GM18873 (cell line): Measurements from ENCODE around the gene FHOD1.

ENCODE experiments used
- ATAC-seq: cut with Tn5 transposase; IDR thresholded peaks from one replicate; pipeline ENCODE4 v1.9.1; 2021; ENCODE audit warnings: mild to moderate bottlenecking, moderate library complexity, moderate number of reproducible peaks; ENCODE audit not compliant: unreplicated experiment, low FRiP score

Gene FHOD1

DNA sequence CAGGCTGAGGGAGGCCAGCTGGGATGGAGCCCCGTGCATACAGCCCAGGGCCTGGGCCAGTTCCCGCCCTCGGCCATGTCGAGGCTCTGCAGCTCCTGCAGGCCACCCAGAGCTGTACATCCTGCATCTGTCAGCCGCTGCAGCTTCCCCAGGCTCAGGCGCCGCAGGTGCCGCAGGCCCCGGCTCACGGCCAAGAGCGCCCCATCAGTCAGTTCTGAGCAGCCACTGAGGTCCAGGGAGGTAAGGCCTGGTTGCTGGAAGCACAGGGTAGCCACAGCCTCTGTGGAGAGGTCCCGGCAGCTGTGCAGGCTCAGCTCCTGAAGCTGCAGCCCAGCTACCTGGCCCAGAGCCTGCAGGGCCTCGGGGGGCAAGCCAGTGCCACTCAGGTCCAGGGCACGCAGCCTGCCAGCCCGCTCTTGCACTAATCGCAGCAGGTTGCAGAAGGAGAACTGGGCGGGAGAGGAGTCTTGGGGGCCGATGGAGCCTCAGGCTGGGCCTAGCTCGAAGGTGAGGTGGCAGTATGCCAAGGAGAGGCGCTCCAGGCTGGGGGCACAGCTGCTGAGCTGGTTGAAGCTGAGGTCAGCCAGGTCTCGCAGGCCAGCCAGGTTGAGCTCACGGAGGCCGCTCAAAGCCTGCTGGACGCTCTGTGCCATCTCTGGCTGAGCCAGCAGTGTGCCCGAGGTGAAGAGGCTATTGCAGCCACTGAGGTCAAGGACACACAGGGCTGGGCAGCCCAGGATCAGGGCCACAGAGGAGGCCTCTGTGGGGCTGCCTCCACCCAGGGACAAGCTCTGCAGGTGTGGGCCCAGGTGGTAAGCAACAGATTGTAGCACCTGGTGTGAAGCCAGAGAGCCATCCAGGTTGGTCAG is 37.0 kb downstream of the FHOD1 start:
- ATAC-seq = no peak

DNA sequence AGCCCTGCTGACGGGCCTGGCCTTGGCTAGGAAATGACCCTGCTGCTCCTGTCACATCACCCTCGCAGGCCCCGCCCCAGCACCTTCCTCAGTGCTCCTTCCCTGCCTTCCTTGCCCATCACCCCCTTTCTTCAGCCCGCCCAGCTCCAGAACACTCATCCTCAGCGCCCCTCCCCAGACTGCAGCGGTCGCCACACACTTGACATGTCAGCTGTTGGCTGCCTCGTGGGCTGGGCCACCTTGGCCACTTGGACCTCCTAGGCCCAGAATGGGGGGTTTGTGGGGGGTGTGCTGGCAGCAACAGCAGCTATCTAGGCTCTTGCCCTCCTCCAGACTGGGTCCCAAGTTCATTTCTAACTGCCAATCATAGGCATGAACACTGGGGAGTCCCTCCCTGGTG is 37.7 kb downstream of the FHOD1 start:
- ATAC-seq = no peak

DNA sequence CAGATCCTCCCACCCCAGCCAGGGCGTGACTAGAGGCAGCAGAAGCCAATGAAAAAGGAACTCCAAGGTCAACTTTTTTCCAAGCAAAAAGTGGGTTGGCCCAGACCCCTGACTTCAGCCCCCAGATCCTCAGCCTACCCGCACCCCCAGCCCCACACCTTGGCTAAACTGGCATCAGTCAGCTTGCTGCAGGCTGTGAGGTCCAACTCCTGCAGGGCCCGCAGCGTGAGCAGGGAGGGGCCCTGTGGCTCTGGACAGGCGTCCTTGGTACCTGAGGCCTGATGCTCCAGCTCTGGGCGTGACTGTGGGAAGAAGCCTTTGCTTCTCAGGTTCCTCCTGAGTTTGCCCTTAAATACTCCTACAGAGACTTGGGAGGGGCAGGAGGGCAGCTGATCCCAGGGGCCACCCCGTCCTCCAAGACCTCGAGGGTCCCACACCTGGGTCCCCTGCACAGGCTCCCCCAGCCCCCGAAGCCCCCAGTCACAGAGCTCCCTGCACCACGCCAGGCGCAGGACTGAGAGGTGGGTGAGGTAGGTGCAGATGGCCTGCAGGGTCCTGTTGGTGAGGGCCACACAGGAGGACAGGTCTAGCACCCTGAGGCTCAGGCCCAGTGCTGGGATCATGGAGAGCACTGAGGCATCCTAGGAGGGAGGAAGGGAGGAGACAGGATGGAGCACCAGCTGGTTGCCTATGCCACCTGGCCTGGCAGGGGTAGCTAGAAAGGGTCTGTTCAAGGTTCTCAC is 39.0 kb downstream of the FHOD1 start:
- ATAC-seq = no peak

DNA sequence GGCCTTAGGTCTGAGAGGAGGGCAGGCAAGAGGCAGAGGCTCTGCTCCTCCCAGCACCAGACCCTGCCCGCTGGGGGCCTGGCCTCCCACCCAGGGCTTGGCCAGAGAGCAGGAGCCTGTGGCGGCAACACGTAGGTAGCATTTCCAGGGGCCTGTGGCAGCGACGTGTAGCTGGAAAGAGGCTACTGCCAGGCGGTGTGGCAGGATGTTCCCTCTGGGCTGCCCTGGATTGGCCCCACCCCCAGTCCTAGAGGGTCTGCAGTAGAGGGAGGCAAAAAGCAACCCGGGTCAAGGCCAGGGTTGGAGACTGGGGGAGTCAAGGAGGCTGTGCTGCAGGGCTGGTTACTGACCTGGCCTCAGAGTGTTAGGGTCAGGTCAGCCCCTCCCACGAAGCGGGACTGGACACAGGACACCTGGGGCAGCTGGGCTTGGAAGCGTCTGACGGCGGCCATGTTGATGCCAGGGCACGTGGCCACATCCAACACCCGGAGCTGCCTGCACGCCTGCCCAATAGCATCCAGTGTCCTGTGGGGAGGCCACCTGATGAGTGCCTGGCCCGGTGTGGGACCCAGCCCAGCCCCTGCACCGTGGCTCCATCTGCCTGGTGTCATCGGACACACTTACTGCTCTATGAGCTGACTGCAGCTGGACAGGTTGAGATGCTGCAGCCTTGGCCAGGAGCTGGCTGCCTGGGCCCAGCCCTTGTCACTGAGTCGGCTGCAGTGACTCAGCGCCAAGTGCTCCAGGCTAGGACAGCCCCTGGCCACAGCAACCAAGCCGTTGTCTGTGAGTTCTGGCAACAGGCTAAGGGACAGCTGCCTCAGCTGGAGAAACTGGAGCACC is 39.8 kb downstream of the FHOD1 start:
- no peak for ATAC-seq

DNA sequence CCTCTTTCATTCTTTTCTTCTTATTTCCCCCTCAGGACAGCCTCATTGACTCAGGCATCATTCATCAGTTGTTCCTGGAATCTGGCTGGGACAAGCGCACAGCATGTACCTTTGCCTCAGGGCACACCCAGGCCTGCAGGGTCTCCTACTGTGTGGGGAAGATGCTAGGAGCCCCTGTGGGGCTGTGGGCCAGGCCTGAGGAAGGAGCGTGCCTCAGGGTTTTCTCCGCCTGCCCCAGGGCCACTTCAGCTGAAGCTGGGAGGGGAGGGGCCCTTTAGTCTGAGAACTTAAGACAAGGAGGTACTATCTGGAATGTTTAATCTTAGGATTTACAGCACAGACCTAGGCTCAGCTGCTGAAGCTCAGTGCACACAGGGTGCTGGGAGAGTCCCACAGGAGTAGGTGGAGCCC is 40.4 kb downstream of the FHOD1 start:
- no peak for ATAC-seq

DNA sequence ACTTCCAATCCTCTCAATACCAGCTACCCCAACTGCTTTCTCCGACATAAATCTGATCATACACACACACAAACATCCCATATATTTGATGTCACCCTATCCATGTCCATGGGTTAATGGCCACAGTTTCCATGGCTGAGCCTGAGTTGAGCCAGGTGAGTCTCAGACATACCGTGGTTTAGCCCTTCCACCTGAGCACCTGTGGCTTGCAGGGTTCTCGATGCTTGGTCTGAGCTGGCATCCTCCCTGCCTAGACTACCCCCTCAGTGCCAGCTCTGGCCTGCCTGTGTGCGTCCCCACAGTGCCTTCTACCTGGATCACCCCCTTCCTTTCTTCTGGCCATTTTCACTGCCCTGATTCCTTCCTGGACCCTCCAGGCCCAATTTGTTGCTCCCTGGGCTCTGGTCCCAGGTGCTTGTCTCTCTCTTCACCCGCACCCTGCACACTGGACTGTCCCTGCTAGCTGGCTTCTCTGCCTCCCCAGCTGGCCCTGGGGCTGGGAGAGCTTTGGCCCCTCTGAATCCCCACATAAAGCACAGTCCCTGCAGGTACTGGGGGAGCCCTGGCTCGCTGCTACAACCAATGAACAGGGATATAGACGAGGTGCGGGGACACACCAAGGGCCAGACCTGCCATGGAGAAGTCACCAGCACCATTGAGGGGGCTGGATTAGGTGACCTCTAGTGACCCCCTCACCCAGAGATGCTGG is 41.0 kb downstream of the FHOD1 start:
- no peak for ATAC-seq

DNA sequence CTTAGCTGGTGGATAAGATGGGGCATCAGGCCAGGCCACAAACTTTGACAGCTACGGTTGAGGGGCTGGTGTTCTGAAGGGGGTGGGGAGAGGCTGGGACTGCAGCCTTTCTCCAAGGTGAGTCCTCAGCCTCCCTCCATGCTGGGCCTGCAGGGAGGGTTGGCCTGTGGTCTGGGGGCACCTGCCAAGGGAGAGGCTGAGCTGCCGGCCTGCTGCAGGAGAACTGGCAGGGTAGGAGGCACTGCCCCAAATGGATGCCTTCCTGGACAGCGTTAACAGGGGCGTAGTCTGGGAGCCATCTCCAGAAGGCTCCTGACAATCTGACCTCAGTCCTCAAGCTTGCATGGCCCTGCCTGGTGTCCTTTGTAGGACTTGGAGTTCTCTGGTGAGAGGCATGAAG is 43.2 kb downstream of the FHOD1 start:
- no peak for ATAC-seq

DNA sequence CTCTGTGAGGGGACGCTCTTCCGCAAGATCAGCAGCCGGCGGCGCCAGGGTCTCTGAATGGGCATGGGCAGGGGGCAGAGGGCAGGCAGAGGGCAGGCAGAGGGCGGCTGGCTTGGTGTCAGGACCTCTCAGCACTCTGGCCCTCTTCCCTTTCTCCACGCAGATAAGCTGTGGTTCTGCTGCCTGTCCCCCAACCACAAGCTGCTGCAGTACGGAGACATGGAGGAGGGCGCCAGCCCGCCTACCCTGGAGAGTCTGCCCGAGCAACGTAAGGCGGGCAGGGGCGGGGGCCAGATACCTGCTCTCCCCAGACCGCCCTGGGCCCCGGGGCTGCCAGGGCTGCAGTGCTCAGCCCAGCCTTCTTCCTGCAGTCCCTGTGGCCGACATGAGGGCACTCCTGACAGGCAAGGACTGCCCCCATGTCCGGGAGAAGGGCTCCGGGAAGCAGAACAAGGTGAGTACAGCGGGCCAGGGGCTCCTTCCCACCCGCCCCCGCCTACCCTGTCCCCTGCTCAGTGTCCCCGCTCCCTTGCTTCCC is 44.3 kb downstream of the FHOD1 start:
- ATAC-seq = no peak

DNA sequence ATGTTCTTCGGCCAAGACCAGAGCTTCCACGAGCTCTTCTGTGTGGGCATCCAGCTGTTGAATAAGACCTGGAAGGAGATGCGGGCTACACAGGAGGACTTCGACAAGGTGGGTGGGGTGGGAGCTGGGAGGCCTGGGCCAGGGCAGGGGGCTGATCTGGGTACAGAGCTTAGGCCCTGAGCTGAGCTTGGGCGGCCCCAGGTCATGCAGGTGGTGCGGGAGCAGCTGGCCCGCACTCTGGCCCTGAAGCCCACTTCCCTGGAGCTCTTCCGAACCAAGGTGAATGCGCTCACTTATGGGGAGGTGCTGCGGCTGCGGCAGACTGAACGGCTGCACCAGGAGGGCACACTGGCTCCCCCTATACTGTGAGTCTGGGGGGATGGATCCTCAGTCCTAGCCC is 44.9 kb downstream of the FHOD1 start:
- ATAC-seq = no peak

DNA sequence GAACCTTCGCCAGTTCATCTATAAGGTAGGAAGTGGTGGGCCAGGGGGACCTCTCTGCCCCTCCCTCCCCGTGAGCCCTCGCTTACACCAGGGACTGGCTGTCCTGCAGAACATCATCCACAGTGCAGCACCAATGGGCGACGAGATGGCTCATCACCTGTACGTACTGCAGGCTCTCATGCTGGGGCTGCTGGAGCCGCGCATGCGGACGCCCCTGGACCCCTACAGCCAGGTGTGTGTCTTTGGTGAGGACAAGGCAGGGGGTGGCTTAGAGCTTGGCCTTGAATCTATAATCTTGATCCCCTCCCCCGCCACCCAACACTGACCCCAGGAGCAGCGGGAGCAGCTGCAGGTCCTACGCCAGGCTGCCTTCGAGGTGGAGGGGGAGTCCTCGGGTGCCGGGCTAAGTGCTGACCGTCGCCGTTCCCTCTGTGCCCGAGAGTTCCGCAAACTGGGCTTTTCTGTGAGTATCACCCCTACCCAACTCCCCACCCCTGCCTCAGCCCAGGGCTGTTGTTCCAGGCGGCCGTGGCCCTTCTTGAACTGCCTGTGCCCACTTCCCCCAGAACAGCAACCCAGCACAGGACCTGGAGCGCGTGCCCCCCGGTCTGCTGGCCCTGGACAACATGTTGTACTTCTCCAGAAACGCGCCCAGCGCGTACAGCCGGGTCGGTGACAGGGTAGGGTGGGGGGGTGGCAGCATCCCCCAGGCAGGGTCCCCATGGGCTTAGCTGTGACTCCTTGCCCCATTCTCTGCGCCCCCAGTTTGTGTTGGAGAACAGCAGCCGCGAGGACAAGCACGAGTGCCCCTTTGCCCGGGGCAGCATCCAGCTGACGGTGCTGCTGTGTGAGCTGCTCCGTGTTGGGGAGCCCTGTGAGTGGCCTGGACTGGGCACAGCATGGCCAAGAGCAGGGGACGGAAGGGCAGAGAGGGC is 45.6 kb downstream of the FHOD1 start:
- no peak for ATAC-seq

DNA sequence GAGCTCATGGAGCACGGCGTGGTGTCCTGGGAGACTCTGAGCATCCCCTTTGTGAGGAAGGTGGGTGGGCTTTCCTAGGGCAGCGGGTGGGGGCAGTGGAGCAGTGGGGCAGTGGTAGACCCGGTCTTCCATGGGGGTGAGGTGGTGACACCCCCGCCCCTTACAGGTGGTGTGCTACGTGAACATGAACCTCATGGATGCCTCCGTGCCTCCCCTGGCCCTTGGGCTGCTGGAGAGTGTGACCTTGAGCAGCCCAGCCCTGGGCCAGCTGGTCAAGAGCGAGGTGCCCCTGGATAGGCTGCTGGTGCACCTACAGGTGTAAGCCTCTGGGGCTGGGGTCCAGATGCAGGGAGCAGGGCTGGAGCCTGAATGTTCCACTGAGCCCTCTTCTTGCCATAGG is 46.8 kb downstream of the FHOD1 start:
- ATAC-seq = no peak

DNA sequence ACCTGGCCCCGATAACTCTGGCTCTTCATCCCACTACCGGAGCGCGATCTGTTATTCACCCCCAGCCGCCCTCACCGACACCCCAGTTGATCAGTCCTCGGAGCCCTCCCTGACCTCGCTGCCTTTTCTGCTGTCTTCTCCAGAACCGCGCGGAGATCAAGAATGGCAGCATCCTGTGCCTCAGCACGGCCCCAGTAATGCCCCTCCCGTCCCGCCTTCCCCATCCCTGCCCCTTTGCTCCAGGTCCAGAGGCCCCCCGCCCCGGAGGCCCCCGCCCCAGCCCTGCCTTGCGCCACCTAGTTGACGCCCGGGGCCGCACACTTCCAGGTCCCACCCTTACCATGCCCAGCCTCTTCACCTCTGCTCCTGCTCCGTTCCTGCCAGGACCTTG is 47.5 kb downstream of the FHOD1 start:
- ATAC-seq = no peak

DNA sequence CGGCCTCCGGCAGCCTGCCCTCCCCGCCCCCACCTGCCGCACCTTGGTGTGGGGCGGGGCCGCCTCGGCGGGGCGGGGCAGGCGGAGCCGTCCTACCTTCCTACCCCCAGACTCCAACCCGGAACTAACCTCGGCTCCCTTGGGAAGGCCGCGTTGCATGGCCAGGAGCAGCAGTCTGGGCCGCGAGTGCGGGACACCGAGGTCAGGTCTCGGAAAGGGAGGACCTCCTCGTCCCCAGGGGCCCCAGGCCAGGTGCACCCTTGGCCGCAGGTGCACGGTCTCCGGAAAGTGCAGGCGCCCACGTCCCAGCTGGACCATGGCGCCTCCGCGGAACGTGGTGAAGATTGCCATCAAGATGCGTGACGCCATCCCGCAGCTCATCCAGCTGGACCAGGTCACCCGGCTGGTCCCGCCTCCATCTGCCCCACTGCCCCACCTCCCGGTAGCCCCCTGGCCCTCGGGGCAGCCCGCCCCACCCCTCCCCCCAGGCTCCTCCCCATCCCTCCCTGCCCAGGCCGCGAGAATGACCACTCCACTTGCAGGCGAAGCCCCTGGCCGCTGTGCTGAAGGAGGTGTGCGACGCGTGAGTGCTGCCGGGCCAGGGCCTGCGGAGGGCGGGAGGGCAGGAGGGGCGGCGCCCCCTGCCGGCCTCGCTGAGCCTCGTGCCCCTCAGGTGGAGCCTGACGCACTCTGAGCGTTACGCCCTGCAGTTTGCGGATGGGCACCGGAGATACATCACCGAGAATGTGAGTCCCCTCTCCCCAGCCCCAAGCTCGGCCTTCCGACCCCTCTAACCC is 48.1 kb downstream of the FHOD1 start, which contains the start of gene ELMO3:
Gene ELMO3, plus strand, starts transcription at position 121 of the 797 bp plus-strand sequence. Its CDS starts 196 bp downstream, at position 317.
- ATAC-seq = no peak

DNA sequence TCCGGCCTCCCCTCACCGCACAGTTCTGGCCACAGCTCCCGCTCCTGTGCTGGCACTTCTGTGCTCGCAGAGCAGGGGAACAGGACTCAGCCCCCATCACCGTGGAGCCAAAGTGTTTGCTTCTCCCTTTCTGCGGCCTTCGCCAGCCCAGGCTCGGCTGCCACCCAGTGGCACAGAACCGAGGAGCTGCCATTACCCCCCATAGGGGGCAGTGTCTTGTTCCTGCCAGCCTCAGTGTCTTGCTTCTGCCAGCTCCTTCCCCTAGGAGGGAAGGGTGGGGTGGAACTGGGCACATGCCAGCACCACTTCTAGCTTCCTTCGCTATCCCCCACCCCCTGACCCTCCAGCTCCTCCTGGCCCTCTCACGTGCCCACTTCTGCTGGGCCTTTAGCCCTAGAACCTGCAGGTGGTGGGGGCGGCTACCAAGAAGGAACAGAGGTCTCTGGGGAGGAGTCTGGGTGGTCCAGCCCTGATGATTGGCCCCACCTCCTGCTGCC is 49.0 kb downstream of the FHOD1 start:
- ATAC-seq = no peak

DNA sequence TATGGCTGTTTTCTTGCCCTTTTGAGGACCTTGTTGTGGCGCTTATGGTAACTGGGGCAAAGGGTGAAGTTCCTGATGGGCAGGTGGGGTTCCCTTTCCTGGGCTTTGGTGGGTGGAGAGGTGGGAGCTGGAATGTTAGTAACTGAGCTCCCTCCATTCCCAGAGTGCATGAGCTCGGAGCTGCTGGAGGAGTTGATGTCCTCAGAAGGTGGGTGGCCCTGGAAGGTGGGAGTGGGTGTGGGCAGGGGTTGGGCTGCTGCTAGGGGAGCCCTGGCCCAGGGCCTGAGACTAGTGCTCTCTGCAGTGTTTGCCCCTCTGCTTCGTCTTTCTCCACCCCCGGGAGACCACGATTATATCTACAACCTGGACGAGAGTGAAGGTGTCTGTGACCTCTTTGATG is 49.6 kb downstream of the FHOD1 start:
- no peak for ATAC-seq

DNA sequence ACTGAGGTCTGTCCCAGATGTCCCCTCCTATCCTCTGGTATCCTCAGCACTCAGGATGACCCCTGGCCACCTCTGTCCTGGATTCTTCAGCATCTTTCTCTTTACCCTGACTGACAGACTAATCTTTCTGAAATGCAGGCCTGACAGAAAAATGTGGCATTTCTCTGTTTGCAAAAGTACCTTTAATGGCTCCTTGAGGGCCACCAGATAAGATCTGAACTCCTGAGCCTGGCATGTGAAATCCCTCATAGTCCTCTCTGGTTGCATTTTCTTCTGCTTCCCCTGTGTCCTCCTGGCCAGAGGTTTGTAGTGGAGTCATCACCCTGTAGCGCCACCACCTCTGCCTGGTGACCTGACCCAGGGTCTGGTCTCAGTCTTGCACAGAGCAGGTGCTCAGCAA is 50.4 kb downstream of the FHOD1 start:
- no peak for ATAC-seq

DNA sequence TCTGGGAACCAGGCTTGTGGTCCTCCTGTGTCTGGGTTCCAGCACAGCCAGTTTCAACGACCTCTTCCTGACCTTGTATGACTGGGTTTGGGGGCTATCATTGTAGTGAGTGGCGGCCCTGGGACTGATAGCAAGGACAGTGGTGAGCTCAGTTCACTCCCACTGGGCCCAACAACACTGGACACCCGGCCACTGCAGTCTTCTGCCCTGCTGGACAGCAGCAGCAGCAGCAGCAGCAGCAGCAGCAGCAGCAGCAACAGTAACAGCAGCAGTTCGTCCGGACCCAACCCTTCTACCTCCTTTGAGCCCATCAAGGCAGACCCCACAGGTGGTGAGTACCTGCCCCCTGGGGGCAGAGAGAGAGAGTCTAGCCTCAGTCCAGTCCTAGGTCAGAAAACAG is 51.6 kb downstream of the FHOD1 start:
- ATAC-seq = no peak

DNA sequence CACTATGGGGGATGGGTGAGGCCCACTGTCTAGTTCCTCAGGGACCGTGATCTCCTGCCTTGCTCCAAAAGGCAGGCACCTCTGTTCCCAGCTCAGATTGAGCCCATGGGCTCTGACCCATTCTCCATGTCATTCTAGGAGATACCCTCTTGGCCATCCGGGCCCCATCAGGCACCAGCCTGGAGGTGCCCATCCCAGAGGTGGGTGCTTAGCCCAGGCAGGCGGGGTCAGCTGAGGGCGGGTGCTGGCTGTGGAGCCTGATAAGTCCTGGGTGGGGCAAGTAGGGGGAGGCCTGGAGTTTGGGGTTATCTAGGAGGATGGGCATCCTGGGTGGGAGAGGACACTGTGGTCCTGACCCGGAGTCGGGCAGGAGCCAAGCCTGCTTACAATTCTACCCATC is 53.0 kb downstream of the FHOD1 start:
- ATAC-seq = no peak
